Neural cell (in vitro differentiated cells): ENCODE results near the gene LMF2. TPM values are rescaled to one million over a fixed set of nuclear protein-coding genes. Genes with fewer than 3 reads are reported as not detected.

ENCODE experiments used
- H2AFZ ChIP-seq: fragments of 200-600, 300-800 bp; sonication (generic), shearing (Covaris generic); 2 replicates; pipeline ENCODE4 v1.6.0; 2014; ENCODE audit warnings: low read depth, mild to moderate bottlenecking, antibody characterized with exemption, low read length, moderate library complexity
- H3F3A ChIP-seq: fragments of 200-600 bp; shearing (Covaris generic); 2 replicates; pipeline ENCODE4 v1.6.1; 2016; ENCODE audit warnings: mild to moderate bottlenecking, moderate library complexity, mixed read lengths, antibody characterized with exemption, low read length; ENCODE audit not compliant: insufficient read depth, poor library complexity, severe bottlenecking
- H3K27ac ChIP-seq: fragments of 200-600, 300-800 bp; sonication (generic), shearing (Covaris generic); 2 replicates; pipeline ENCODE4 v1.5.1; 2014; ENCODE audit warnings: mild to moderate bottlenecking, low read length, moderate library complexity
- H3K27me3 ChIP-seq: fragments of 300-800, 200-600 bp; sonication (generic), shearing (Covaris generic); 2 replicates; pipeline ENCODE4 v1.6.0; 2014; ENCODE audit warnings: mild to moderate bottlenecking, low read depth, low read length, moderate library complexity; ENCODE audit not compliant: insufficient read depth
- H3K36me3 ChIP-seq: fragments of 300-800, 200-600 bp; sonication (generic), shearing (Covaris generic); 2 replicates; pipeline ENCODE4 v1.5.1; 2014; ENCODE audit warnings: mild to moderate bottlenecking, antibody characterized with exemption, low read length, moderate library complexity; ENCODE audit not compliant: insufficient read depth
- H3K4me2 ChIP-seq: fragments of 300-800, 200-600 bp; sonication (generic), shearing (Covaris generic); 2 replicates; pipeline ENCODE4 v1.6.0; 2014; ENCODE audit warnings: mild to moderate bottlenecking, low read length
- H3K4me3 ChIP-seq: fragments of 300-800, 200-600 bp; sonication (generic), shearing (Covaris generic); 2 replicates; pipeline ENCODE4 v1.5.1; 2014; ENCODE audit warnings: mild to moderate bottlenecking, low read length, moderate library complexity
- H3K79me2 ChIP-seq: fragments of 200-600 bp; shearing (Covaris generic); replicated peaks from 2 replicates; pipeline ENCODE4 v1.6.0; 2014; ENCODE audit warnings: mild to moderate bottlenecking, low read length, moderate library complexity; ENCODE audit not compliant: insufficient read depth
- H3K9ac ChIP-seq: fragments of 300-800, 200-600 bp; sonication (generic), shearing (Covaris generic); 2 replicates; pipeline ENCODE4 v1.6.1; 2016; ENCODE audit warnings: mild to moderate bottlenecking, low read length, mixed read lengths
- H3K9me2 ChIP-seq: fragments of 200-600 bp; shearing (Covaris generic); 2 replicates; pipeline ENCODE4 v1.6.1; 2016; ENCODE audit warnings: mild to moderate bottlenecking, low read length, mixed read lengths; ENCODE audit not compliant: insufficient read depth
- H3K9me3 ChIP-seq: fragments of 200-600, 300-800 bp; sonication (generic), shearing (Covaris generic); 2 replicates; pipeline ENCODE4 v1.6.1; 2016; ENCODE audit warnings: mild to moderate bottlenecking, mixed run types, low read length, moderate library complexity, mixed read lengths
- H4K20me1 ChIP-seq: fragments of 200-600 bp; shearing (Covaris generic); 2 replicates; pipeline ENCODE4 v1.6.1; 2016; ENCODE audit warnings: mild to moderate bottlenecking, mixed run types; ENCODE audit not compliant: insufficient read depth
- CTCF ChIP-seq: fragments of 450-650 bp; IDR thresholded peaks from 2 replicates; pipeline ENCODE4 v1.5.1; 2014; ENCODE audit warnings: antibody characterized with exemption, mild to moderate bottlenecking, moderate library complexity; ENCODE audit not compliant: poor library complexity, severe bottlenecking
- EP300 ChIP-seq: fragments of 450-650 bp; conservative IDR thresholded peaks from 2 replicates; pipeline ENCODE4 v1.6.1; 2014; ENCODE audit warnings: antibody characterized with exemption, mild to moderate bottlenecking, moderate library complexity; ENCODE audit not compliant: poor library complexity, severe bottlenecking
- EZH2 ChIP-seq: fragments of 200-600, 300-800 bp; shearing (Covaris generic), sonication (generic); IDR thresholded peaks from 2 replicates; pipeline ENCODE4 v1.6.1; 2014; ENCODE audit warnings: antibody characterized with exemption, low read length, borderline replicate concordance, mild to moderate bottlenecking; ENCODE audit not compliant: insufficient read depth, poor library complexity, severe bottlenecking
- MXI1 ChIP-seq: fragments of 450-650 bp; conservative IDR thresholded peaks from 2 replicates; pipeline ENCODE4 v1.6.1; 2014; ENCODE audit warnings: antibody characterized with exemption, mild to moderate bottlenecking; ENCODE audit not compliant: poor library complexity, severe bottlenecking
- POLR2AphosphoS5 ChIP-seq: IDR thresholded peaks from 2 replicates; pipeline ENCODE4 v1.6.1; 2012
- RAD21 ChIP-seq: fragments of 450-650 bp; conservative IDR thresholded peaks from 2 replicates; pipeline ENCODE4 v1.6.1; 2014; ENCODE audit warnings: antibody characterized with exemption, mild to moderate bottlenecking, moderate library complexity
- REST ChIP-seq: IDR thresholded peaks from 2 replicates; pipeline ENCODE4 v1.6.1; 2012; ENCODE audit warnings: borderline replicate concordance
- SMC3 ChIP-seq: fragments of 450-650 bp; conservative IDR thresholded peaks from 2 replicates; pipeline ENCODE4 v1.6.1; 2014; ENCODE audit warnings: antibody characterized with exemption, mild to moderate bottlenecking, moderate library complexity; ENCODE audit not compliant: poor library complexity
- TAF1 ChIP-seq: IDR thresholded peaks from 2 replicates; pipeline ENCODE4 v1.6.1; 2012; ENCODE audit warnings: low read depth
- polyA plus RNA-seq: library from polyadenylated mRNA; depleted of rRNA; stranded (reverse); fragments of >200 nt; gene quantifications from 2 replicates; pipeline ENCODE4 v1.2.3, GENCODE V29; 2014

LMF2 gene
- polyA plus RNA-seq, 1 donor from 2014 or later: 76.5 TPM

GRCh38 chr22:50471197-50471847 lies 36.2 kb downstream of the LMF2 start:
- H2AFZ ChIP-seq: no peak overlapping the region
- no peaks in the 10 kb centered on the region for H3F3A ChIP-seq
- no peak overlapping the region for H3K4me3 ChIP-seq
- no peaks in the 10 kb centered on the region for H3K36me3 ChIP-seq
- TF ChIP-seq CTCF (no peak), RAD21 (no peak), EZH2 (no peak), SMC3 (no peak), POLR2AphosphoS5 (no peak), TAF1 (no peak), REST (no peak), EP300 (no peak), MXI1 (no peak)
- no peaks in the 10 kb centered on the region for H3K27me3 ChIP-seq
- no peaks in the 10 kb centered on the region for H3K9me2 ChIP-seq
- H3K4me2 ChIP-seq: no peak overlapping the region
- no peak overlapping the region for H3K9ac ChIP-seq
- H3K79me2 ChIP-seq: peaks cover 39% of the 10 kb centered on the region
- no peaks in the 10 kb centered on the region for H3K9me3 ChIP-seq
- no peak overlapping the region for H3K27ac ChIP-seq
- H4K20me1 ChIP-seq: peaks cover 46% of the 10 kb centered on the region

- H3K9ac ChIP-seq: no peak overlapping the region
- peaks cover 39% of the 10 kb centered on the region for H3K79me2 ChIP-seq
- TF ChIP-seq REST (no peak), POLR2AphosphoS5 (no peak), MXI1 (no peak), TAF1 (no peak)
Observed at GRCh38 chr22:50470491-50470890, 37.0 kb downstream of the LMF2 start.

More at GRCh38 chr22:50470491-50470890, 37.0 kb downstream of the LMF2 start:
- H3K27me3 ChIP-seq: no peaks in the 10 kb centered on the region
- no peak overlapping the region for H3K4me3 ChIP-seq
- no peaks in the 10 kb centered on the region for H3K9me2 ChIP-seq
- H3K27ac ChIP-seq: no peak overlapping the region
- H2AFZ ChIP-seq: no peak overlapping the region
- H3F3A ChIP-seq: no peaks in the 10 kb centered on the region
- no peak overlapping the region for H3K4me2 ChIP-seq
- no peaks in the 10 kb centered on the region for H3K9me3 ChIP-seq
- H4K20me1 ChIP-seq: peaks cover 46% of the 10 kb centered on the region
- H3K36me3 ChIP-seq: no peaks in the 10 kb centered on the region
